Hepatocyte (in vitro differentiated cells): ENCODE measurements around the gene THAP7. TPM values are rescaled to one million over a fixed set of nuclear protein-coding genes. Genes with fewer than 3 reads are reported as not detected.
A peak's percentile ranks its signal among the peaks of the same experiment; 100 is the strongest.

Experiments used
- DNase-seq: peaks from one replicate; pipeline ENCODE4 v3.0.0-alpha.2; 2016; ENCODE audit warnings: low spot score
- H2AFZ ChIP-seq: fragments of 200-600 bp; sonication (generic); 2 replicates; pipeline ENCODE4 v1.6.0; 2016; ENCODE audit warnings: antibody characterized with exemption, mild to moderate bottlenecking
- H3K27ac ChIP-seq: fragments of 200-600 bp; sonication (generic); 2 replicates; pipeline ENCODE4 v1.5.1; 2016; ENCODE audit warnings: mild to moderate bottlenecking
- H3K27me3 ChIP-seq: fragments of 200-600 bp; sonication (generic); 2 replicates; pipeline ENCODE4 v1.6.1; 2016
- H3K36me3 ChIP-seq: fragments of 200-600 bp; sonication (generic); replicated peaks from 2 replicates; pipeline ENCODE4 v1.5.1; 2016; ENCODE audit warnings: low read depth; ENCODE audit not compliant: insufficient read depth
- H3K4me1 ChIP-seq: fragments of 200-600 bp; sonication (generic); 2 replicates; pipeline ENCODE4 v1.5.1; 2016; ENCODE audit warnings: mild to moderate bottlenecking, moderate library complexity; ENCODE audit not compliant: insufficient read depth
- H3K4me2 ChIP-seq: fragments of 200-600 bp; sonication (generic); 2 replicates; pipeline ENCODE4 v1.6.0; 2016
- H3K4me3 ChIP-seq: fragments of 200-600 bp; sonication (generic); 2 replicates; pipeline ENCODE4 v1.5.1; 2016; ENCODE audit warnings: mild to moderate bottlenecking
- H3K79me2 ChIP-seq: fragments of 200-600 bp; sonication (generic); 2 replicates; pipeline ENCODE4 v1.6.0; 2017; ENCODE audit warnings: mild to moderate bottlenecking
- H3K9me2 ChIP-seq: fragments of 200-600 bp; sonication (generic); replicated peaks from 2 replicates; pipeline ENCODE4 v1.6.0; 2017; ENCODE audit warnings: mild to moderate bottlenecking; ENCODE audit not compliant: insufficient read depth
- H3K9me3 ChIP-seq: fragments of 200-600 bp; sonication (generic); 2 replicates; pipeline ENCODE4 v1.5.1; 2016; ENCODE audit warnings: low read depth, mild to moderate bottlenecking
- H4K20me1 ChIP-seq: fragments of 200-600 bp; sonication (generic); 2 replicates; pipeline ENCODE4 v1.6.0; 2016; ENCODE audit warnings: mild to moderate bottlenecking; ENCODE audit not compliant: insufficient read depth, poor library complexity, severe bottlenecking
- EZH2 ChIP-seq: fragments of 200-600 bp; sonication (generic); IDR thresholded peaks from 2 replicates; pipeline ENCODE4 v1.6.1; 2016; ENCODE audit warnings: antibody characterized with exemption, mild to moderate bottlenecking, borderline replicate concordance
- EZH2phosphoT487 ChIP-seq: fragments of 200-600 bp; sonication (generic); IDR thresholded peaks from one replicate; pipeline ENCODE4 v1.6.1; 2018; ENCODE audit warnings: antibody characterized with exemption, mild to moderate bottlenecking, low read depth, moderate library complexity; ENCODE audit not compliant: unreplicated experiment, severe bottlenecking
- WGBS: methylation state at CpG from one replicate; pipeline ENCODE4 v1.1.6; 2016; ENCODE audit warnings: low lambda C conversion rate; ENCODE audit errors: missing lambda C conversion rate; 5-methylcytosine and 5-hydroxymethylcytosine counted together
- polyA plus RNA-seq: library from polyadenylated mRNA; unstranded; fragments of >200 nt; fragmentation: Nextera tagmentation; extraction: Ambion mirVana; gene quantifications from 2 replicates; pipeline ENCODE4 v1.2.1, GENCODE V29; 2016
- total RNA-seq: library from RNA; depleted of rRNA; stranded (reverse); fragments of >200 nt; gene quantifications from 2 replicates; pipeline ENCODE4 v1.2.3, GENCODE V29; 2014
- TF ChIP-seq, protein P1 (sequence below): fragments of 200-600 bp; sonication (generic); IDR thresholded peaks from 2 replicates; pipeline ENCODE4 v1.5.1; 2016; ENCODE audit warnings: antibody characterized with exemption, mild to moderate bottlenecking; ENCODE audit not compliant: poor library complexity

Gene THAP7
- total and polyA plus RNA-seq, 2 experiments from 2014 or later, result 26.2 to 41.2 TPM

DNA sequence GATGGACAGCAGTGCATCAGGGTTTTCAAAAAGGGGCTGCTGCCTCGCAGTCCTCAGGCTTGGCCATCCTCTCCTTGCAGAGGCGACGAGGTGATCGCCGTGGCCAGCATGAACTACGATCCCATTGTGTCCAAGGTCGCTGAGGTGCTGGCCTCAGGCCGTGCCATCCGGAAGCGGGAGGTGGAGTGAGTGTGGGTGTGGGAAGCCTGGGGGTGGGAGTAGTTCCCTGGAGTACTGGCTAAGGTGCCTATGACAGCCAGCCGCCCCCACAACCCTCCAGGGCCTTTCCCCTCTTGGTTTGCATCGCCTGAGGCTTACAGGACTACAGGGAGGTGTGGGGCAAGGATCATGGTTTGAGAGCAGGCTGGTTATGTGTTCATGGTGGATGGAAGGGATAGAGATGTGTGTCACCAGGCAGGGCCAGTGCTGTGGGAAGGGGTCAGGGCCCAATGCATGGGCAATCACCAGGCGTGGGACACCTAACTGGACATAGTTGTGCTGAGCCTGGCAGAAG is 21.9 kb downstream of the THAP7 start:
- Histone ChIP-seq H3K27me3 (no peaks in the 10 kb centered on the region), H3K4me1 (peaks cover 23% of the 10 kb centered on the region), H4K20me1 (no peaks in the 10 kb centered on the region), H3K4me2 (peak overlapping the region; percentile 57), H3K27ac (no peak overlapping the region), H3K79me2 (peaks cover 18% of the 10 kb centered on the region), H3K36me3 (no peaks in the 10 kb centered on the region), H3K9me2 (no peaks in the 10 kb centered on the region), H3K4me3 (no peak overlapping the region), H3K9me3 (no peaks in the 10 kb centered on the region), H2AFZ (no peak overlapping the region)
- TF ChIP-seq EZH2phosphoT487 (no peak), EZH2 (no peak)
- TF ChIP-seq, protein P1, sequence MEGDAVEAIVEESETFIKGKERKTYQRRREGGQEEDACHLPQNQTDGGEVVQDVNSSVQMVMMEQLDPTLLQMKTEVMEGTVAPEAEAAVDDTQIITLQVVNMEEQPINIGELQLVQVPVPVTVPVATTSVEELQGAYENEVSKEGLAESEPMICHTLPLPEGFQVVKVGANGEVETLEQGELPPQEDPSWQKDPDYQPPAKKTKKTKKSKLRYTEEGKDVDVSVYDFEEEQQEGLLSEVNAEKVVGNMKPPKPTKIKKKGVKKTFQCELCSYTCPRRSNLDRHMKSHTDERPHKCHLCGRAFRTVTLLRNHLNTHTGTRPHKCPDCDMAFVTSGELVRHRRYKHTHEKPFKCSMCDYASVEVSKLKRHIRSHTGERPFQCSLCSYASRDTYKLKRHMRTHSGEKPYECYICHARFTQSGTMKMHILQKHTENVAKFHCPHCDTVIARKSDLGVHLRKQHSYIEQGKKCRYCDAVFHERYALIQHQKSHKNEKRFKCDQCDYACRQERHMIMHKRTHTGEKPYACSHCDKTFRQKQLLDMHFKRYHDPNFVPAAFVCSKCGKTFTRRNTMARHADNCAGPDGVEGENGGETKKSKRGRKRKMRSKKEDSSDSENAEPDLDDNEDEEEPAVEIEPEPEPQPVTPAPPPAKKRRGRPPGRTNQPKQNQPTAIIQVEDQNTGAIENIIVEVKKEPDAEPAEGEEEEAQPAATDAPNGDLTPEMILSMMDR, result no peak
- DNase-seq, result no peak
- WGBS, result 56% methylated on average over 13 of the region's 13 CpGs

DNA sequence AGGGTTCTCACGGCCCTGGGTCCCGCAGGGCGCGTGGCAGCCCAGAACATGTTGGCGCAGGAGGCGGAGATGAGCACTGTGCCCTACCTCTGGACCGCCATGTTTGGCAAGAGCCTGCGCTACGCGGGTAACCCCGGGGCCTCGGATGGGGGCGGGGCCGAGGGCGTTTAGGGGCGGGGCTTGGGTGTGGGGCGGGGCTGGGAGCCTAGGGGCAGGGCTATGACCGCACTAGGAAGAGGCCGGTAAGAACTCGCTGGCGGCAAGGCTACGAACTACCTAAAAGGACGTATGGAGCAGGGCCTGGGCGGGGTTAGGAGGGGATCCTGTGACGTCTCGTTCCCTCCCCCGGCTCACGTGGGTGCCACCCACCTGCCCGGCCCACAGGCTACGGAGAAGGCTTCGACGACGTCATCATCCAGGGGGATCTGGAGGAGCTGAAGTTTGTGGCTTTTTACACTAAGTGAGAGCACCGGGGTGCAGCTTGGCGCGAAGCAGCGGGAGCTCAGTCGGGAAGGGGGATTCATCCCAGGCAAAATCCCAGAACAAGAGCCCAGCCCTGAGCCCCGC is 22.6 kb downstream of the THAP7 start:
- Histone ChIP-seq H3K79me2 (peaks cover 18% of the 10 kb centered on the region), H3K36me3 (no peaks in the 10 kb centered on the region), H4K20me1 (no peaks in the 10 kb centered on the region), H3K27me3 (no peaks in the 10 kb centered on the region), H3K4me2 (peak overlapping the region; percentile 57), H3K9me3 (no peaks in the 10 kb centered on the region), H3K9me2 (no peaks in the 10 kb centered on the region), H2AFZ (no peak overlapping the region), H3K27ac (no peak overlapping the region), H3K4me3 (no peak overlapping the region), H3K4me1 (peaks cover 23% of the 10 kb centered on the region)
- WGBS, result 19% methylated on average over 35 of the region's 39 CpGs
- TF ChIP-seq, protein P1, result no peak
- no peak for TF ChIP-seq EZH2
- no peak for TF ChIP-seq EZH2phosphoT487
- peak; percentile 91 for DNase-seq

DNA sequence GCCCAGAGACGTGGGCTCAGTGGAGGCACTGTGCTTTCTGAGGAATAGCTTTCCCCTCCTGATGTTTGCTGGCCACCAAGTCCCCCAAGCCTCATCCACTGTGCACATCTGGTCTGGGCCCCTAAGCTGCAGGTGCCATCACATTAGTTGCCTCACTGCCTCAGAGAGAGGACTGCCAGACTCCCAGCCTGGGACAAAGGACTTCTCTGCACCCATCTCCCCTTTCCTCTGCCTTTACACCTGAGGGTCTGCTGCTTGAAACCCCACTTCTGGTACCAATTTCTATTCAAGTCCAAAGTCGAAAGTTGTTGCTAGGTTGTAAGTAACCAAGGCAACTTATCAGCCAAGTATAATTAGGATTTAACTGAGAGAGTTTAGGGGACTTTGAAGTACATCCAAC is 23.5 kb downstream of the THAP7 start:
- DNase-seq, result no peak
- Histone ChIP-seq H3K27me3 (no peaks in the 10 kb centered on the region), H3K27ac (no peak overlapping the region), H4K20me1 (no peaks in the 10 kb centered on the region), H3K79me2 (peaks cover 16% of the 10 kb centered on the region), H3K4me1 (peaks cover 22% of the 10 kb centered on the region), H3K9me2 (no peaks in the 10 kb centered on the region), H3K9me3 (no peaks in the 10 kb centered on the region), H3K36me3 (no peaks in the 10 kb centered on the region), H3K4me2 (no peak overlapping the region), H3K4me3 (no peak overlapping the region), H2AFZ (no peak overlapping the region)
- TF ChIP-seq, protein P1, result no peak
- WGBS, result 97% methylated on average over 2 of the region's 2 CpGs
